SK-N-SH treated with all-trans-retinoic acid at 6 μM for 48 hours (cell line): ENCODE measurements around the gene CACNA1A.

ENCODE experiments used
- ARNTL ChIP-seq: fragments of 450-650 bp; formaldehyde crosslinking; IDR thresholded peaks from 2 replicates; pipeline ENCODE4 v1.5.0; 2020; ENCODE audit warnings: low read depth, mild to moderate bottlenecking, moderate library complexity, borderline replicate concordance
- CREB5 ChIP-seq: fragments of 250-450 bp; sonication (Bioruptor Pico); IDR thresholded peaks from 2 replicates; pipeline ENCODE4 v1.5.1; 2020; ENCODE audit warnings: low read depth, mild to moderate bottlenecking, moderate library complexity
- CSRNP3 ChIP-seq: fragments of 250-450 bp; sonication (Bioruptor Pico); IDR thresholded peaks from 2 replicates; pipeline ENCODE4 v1.5.1; 2021; ENCODE audit warnings: mild to moderate bottlenecking, moderate library complexity
- GLIS3 ChIP-seq: fragments of 250-450 bp; sonication (Bioruptor Pico); IDR thresholded peaks from 2 replicates; pipeline ENCODE4 v1.5.0; 2020; ENCODE audit warnings: mild to moderate bottlenecking, moderate library complexity
- OSR1 ChIP-seq: fragments of 250-450 bp; sonication (Bioruptor Pico); IDR thresholded peaks from 2 replicates; pipeline ENCODE4 v1.8.0; 2022; ENCODE audit warnings: moderate library complexity, mild to moderate bottlenecking, inconsistent platforms
- POU6F1 ChIP-seq: fragments of 250-450 bp; sonication (Bioruptor Pico); IDR thresholded peaks from 2 replicates; pipeline ENCODE4 v1.8.0; 2021; ENCODE audit warnings: low read depth, mild to moderate bottlenecking, moderate library complexity, borderline replicate concordance
- ZC3H10 ChIP-seq: fragments of 250-450 bp; sonication (Bioruptor Pico); IDR thresholded peaks from 2 replicates; pipeline ENCODE4 v1.5.1; 2021; ENCODE audit warnings: mild to moderate bottlenecking, moderate library complexity
- ZFP3 ChIP-seq: fragments of 250-450 bp; sonication (Bioruptor Pico); IDR thresholded peaks from 2 replicates; pipeline ENCODE4 v1.5.0; 2020; ENCODE audit warnings: mild to moderate bottlenecking, moderate library complexity
- ZNF565 ChIP-seq: fragments of 450-650 bp; formaldehyde crosslinking; conservative IDR thresholded peaks from 2 replicates; pipeline ENCODE4 v1.5.0; 2020; ENCODE audit warnings: low read depth, mild to moderate bottlenecking, moderate library complexity
- ZNF70 ChIP-seq: fragments of 450-650 bp; formaldehyde crosslinking; IDR thresholded peaks from 2 replicates; pipeline ENCODE4 v1.5.0; 2020; ENCODE audit warnings: mild to moderate bottlenecking, moderate library complexity

GRCh38 chr19:13366529-13367143 is 139.6 kb downstream of the CACNA1A start:
- TF ChIP-seq POU6F1 (CRISPR knock-in tag) (no peak), ARNTL (CRISPR knock-in tag) (no peak), ZNF70 (CRISPR knock-in tag) (no peak), ZNF565 (CRISPR knock-in tag) (no peak), CREB5 (no peak), ZFP3 (CRISPR knock-in tag) (no peak), CSRNP3 (no peak), ZC3H10 (no peak), GLIS3 (CRISPR knock-in tag) (no peak), OSR1 (CRISPR knock-in tag) (no peak)
